NCI-H1092 treated with DMSO at 0.1 percent for 48 hours (cell line): Measurements from ENCODE around the gene LMAN2L.
A peak's percentile ranks its signal among the peaks of the same experiment; 100 is the strongest.

ENCODE experiments used
- DNase-seq: peaks from one replicate; lab custom pipeline; 2025; lab: John Stamatoyannopoulos, UW

The LMAN2L gene

DNA sequence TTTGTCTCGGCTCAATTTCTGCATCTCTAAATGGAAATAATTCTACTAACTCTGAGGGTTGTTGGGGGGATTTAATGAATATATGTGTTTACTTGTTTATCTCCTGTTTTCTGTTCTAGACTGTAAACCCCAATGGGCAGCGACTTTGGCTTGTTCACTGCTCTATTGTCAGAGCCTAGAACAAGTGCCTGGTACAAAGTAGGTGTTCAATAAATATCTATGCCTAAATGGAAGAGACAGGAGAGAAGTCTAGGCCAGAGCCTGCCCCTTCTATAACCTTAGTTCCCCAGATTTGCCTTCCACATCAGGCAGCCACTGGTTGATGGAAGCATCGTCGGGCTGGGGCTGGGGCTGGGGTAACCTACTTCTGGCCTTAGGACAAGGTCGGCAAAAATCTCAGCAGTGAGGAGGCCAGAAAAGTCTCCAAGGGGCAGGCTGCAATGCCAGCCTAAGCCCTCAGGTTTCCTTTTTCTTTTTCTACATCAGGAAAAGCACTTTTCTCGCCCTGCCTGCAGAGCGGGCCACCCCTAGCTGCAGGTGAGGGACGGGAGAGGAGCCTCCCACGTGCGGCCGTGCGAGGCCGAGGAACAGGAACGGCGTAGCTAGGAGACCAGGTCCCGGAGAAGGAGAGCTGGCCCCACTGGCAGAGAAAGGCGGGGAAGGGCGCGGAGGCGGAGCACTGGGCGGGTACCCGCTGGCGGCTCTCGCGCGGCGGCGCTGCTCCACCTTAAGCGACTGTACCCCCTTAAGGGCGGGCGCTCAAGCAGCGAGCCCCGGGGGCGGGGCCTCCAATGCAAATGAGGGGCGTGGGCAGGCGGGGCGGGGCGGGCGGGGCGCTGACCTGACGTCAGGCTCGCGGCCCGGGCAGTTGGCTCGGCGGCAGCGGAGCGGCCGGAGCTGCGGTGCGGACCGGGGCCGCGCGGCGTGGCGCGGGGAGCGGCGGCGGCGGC lies 20.4 kb upstream of the LMAN2L start, which contains the start of gene CNNM4:
Gene CNNM4, plus strand, starts transcription at position 867 of the 950 bp plus-strand sequence. CDS start 98 bp downstream, outside the sequence.
- DNase-seq, result peak; percentile 85

DNA sequence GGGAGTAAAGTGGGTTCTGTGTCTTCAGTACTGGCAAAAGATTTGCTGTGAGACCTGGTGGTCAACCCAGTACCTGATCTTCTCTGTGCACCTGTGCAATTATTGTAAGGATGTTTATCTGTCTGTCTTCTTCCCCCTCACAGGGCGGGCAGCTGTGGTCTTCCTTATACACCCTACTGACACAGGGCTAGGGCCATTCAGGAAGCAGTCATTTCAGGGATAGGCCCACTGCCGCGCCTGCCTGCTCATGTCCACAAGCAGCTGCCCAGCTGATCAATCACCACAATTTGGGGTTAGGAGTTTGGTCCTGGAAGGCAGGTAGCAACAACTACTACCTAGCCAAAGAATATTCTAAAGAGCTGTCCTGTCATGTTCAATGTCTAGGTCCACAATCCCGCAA lies 19.7 kb upstream of the LMAN2L start:
- no peak for DNase-seq

DNA sequence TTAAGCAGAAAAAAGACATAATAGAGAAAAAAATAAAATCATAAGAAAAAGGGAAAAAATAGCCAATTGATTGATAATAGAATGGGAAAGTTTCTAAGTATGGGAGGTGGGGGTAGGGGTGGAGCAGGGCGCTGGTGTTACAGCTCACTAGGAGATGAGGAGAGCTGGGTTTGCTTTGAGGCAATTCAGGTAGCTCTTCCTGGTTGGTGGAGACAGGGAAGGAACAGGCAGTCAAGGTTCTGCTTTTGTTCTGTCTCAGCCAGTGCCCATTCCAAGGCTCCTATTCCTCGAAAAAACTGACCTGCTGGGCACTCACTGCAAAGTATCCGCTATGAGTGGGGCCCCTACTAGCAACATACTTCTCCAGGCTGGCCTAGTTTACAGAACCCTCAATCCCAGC lies 19.1 kb upstream of the LMAN2L start:
- DNase-seq, result no peak

- no peak for DNase-seq
Observed at GRCh38 chr2:96757477-96757860, 17.6 kb upstream of the LMAN2L start.

- DNase-seq, result no peak
Observed at GRCh38 chr2:96756788-96757476, 17.1 kb upstream of the LMAN2L start.

GRCh38 chr2:96754317-96754716 lies 14.5 kb upstream of the LMAN2L start:
- no peak for DNase-seq

- no peak for DNase-seq
Observed at GRCh38 chr2:96753661-96754282, 13.9 kb upstream of the LMAN2L start.

DNA sequence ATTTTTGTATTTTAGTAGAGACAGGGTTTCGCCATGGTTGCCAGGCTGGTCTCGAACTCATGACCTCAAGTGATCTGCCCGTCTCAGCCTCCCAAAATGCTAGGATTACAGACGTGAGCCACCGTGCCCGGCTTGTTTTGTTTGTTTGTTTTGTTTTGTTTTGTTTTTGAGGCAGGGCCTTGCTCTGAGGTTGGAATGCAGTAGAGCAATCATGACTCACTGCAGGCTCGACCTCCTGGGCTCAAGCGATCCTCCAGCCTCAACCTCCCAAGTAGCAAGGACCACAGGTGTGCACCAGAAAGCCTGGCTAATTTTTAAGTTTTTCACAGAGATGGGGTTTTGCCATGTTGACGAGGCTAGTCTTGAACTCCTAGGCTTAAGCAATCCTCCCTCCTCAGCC lies 11.9 kb upstream of the LMAN2L start:
- no peak for DNase-seq

DNA sequence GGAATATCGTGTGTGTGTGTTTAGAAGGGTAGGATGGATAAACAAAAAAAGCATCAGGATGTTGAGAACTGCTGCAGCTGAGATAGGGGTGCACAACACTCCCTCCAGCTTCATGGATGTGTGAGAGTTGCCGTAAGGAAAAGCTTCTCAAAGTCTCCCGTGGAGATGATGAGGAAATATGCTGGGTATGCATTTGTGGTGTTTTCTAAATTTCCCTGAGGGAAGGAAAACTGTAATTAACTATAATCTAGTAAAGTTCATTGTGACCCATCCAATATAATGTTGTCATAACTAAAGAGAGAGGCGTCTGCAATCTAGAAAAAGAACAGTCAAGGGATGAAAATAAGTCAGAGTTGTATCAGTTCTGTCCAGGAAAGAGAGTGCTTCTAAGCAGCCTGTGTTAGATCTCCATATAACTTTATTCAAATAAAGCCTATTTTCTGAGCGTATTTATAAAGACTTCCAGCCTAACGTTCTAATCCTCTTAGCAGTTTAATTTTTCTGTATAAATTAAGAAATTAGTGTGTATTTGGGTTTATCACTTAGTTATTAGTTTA lies 7.3 kb upstream of the LMAN2L start:
- DNase-seq, result no peak

DNA sequence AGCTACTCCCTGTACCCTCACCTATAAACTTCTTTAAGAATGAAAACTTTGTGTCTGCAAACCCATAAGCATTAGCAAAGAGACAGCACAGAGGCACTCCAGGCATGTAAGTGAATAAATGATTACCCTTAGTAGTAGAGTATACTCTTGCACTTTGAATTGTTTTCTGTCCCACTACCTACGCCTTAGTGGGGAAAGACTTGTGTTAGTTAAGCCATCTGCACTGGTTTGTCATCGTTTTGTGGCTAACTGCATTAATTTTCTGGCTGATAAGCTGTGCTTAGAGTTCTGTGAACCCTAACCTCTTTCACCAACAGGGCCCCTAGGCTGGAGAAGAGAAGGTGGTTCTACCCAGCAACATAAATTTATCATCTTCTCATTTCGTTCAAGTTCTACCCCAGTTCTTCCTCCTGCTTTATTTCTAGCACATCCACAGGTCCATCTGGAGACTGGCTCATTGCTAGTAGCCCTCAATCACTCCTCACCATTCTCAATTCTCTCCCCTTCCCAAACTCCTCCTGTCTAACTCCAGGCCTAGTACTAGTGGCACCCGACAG lies 710 bp downstream of the LMAN2L start:
- DNase-seq, result peak; percentile 21

DNA sequence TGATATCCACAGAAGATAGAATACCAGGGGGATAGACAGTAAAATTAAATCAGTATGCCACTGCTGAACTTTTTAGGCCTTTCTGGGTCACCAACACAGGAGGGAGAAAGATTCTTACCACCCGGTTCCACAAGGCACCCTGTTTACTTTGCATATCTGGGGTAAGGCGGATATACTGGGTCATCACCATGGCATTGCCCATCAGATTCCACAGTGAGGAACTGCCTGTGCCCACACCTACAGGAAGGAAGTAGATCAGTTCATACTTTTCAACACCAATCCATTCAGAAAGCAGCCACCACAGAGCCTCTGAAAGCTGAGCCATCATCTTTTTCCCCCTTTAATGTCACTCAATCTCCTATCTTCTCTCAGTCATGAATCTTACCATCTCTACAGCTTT lies 2.0 kb downstream of the LMAN2L start:
- DNase-seq, result no peak

DNA sequence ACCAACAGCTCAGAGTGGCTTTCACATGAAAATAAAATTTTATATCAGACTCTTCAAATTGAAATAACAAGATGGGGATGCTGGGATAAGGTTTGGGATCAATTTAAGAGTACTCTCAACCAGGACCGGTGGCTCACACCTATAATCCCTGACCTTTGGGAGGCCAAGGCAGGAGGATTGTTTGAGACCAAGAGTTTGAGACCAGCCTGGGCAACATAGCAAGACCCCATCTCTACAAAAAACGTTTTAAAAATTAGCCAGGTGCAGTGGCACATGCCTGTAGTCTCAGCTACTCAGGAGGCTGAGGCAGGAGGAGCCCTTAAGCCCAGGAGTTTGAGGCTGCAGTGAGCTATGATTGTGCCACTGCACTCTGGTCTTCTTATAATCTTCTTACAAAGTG lies 2.6 kb downstream of the LMAN2L start:
- DNase-seq, result no peak

DNA sequence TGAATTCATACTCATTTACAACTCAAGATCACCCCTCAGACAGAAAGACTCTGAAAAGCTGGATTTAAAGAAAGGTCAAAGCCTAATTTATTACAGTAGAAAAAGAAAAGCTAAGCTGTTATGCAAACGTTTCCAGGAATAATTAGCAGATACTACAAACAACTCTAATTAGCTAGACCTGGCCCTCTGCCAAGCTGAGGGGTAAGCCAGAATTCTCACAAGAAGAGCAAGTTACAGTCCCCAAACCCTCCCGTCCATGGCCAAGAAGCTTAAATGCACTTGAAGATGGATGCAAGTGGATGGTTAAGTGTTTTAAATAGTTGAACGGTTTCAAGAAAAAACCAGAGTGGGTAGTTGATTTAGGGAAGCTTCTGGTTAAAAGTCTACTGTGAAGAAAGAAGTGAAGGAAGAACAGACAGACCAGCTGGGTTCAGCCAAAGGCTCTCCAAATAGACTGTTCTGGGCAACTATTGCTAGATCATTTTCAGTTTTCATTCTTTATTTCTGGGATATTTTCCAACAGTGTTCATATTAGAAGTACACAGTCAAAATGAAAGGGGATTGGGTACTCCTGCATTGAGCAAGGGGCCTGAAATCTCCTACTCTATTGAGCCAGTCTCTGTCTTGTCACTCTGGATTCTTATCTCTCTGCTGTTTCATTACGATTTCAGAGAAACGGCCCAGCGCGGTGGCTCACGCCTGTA lies 4.8 kb downstream of the LMAN2L start:
- no peak for DNase-seq

DNA sequence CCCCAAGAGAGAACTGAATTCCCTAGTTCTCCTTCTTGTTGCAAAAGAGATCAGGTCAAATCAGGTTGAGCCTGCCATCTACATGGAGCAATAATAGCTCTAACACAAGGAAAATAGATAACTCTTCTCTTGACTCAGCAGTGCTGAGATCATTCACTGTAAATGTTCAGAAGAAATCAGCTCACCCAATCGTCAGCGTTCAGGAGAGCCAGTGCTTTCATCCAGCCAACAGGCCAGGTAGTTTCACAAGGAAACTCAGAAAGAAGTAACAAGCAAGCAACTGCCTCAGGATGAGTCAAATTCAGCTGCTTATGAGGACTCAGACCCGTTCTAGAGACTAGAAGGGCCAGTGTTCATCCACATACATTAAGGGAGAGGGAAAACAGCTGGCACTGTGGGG lies 5.9 kb downstream of the LMAN2L start:
- DNase-seq, result no peak

DNA sequence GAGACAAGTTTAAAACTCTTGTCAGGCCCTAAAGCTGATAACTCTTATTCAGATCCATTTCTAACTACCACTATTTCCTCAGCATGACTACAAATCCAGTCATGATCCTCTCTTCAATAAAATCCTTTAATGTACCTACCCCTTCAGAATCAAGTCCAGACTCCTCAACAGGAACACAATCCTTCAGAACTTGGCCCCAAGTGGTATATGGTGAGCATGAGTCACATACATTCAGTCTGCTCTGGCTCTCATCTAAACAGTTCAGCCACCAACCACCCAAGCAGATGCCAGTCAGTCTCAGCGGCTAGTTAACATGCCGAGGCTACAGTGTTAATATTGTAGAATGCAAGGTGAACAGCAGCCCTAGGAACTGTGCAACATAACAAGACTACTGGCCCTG lies 9.7 kb downstream of the LMAN2L start:
- no peak for DNase-seq

DNA sequence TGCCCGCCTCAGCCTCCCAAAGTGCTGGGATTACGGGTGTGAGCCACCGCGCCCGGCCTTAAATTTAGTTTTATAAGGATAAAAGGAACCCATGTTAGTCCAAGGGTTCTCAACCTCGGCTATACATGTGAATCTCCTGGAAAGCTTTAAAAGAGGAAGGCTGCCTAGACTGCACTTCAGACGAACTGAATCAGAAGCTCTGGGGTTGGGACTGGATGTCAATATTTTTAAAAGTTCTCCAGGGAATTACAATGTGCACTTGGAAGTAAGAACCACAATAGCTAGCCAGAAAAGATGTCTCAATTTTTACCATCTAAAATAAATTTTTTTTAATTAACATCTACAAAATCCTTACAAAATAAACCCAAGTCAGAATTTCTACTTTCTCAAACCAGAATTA lies 10.1 kb downstream of the LMAN2L start:
- DNase-seq, result no peak

- DNase-seq, result no peak
Observed at GRCh38 chr2:96727431-96727830, 12.4 kb downstream of the LMAN2L start.

GRCh38 chr2:96726131-96726530 lies 13.7 kb downstream of the LMAN2L start:
- DNase-seq, result no peak

DNA sequence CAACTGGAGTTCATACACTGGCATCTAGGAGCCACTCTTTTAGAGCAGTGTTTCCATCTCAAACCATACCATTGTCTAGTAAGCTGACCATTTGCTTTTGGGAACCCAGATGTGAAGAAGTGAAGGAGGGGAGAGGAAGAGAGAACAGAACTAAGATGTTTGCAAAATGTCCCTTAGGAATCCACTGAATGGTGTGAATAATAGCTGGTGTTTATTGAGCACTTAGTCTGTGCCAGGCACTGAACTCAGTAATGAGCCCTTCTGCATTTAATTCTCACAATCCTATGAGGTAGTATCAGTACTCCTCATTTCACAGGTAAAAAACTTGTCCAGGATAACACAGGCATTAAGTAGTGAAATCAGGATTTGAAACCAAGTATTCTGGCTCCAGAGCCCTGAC lies 23.5 kb downstream of the LMAN2L start:
- DNase-seq, result no peak

DNA sequence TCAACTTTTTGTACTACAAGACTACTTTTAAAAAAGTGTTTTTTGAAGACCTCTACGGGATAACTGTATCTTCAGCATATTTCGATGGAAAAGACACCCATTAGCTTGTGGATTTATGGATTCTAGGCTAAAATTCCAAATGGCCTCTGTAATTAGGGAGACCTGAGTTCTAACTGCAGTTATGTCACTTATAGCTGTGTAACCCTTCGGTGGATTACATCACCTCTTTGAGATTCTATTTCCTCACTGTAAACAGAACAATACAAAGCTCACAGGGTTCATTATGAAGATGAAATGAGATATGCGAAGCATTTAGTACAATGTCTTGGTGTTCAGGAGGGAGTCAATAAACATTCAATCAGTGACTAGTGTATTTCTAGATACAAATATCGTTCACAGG lies 24.2 kb downstream of the LMAN2L start:
- no peak for DNase-seq

- DNase-seq, result no peak
Observed at GRCh38 chr2:96710985-96711384, 28.9 kb downstream of the LMAN2L start.
